GM23248 (cell line): ENCODE measurements around the gene SPEG. TPM values are rescaled to one million over a fixed set of nuclear protein-coding genes. Genes with fewer than 3 reads are reported as not detected.

ENCODE experiments used
- DNase-seq: peaks from one replicate; pipeline ENCODE4 v3.0.0-alpha.2; 2015
- H2AFZ ChIP-seq: fragments of 200-600 bp; sonication (generic); 2 replicates; pipeline ENCODE4 v1.6.1; 2016; ENCODE audit warnings: antibody characterized with exemption
- H3F3A ChIP-seq: fragments of 200-600 bp; sonication (generic); 2 replicates; pipeline ENCODE4 v1.6.1; 2016; ENCODE audit warnings: mild to moderate bottlenecking, antibody characterized with exemption, mixed run types; ENCODE audit not compliant: insufficient read depth
- H3K27ac ChIP-seq: fragments of 200-600 bp; sonication (generic); 2 replicates; pipeline ENCODE4 v1.5.1; 2016; ENCODE audit warnings: mild to moderate bottlenecking
- H3K27me3 ChIP-seq: fragments of 200-600 bp; sonication (generic); replicated peaks from 2 replicates; pipeline ENCODE4 v1.6.1; 2016; ENCODE audit warnings: mild to moderate bottlenecking; ENCODE audit not compliant: insufficient read depth
- H3K36me3 ChIP-seq: fragments of 200-600 bp; sonication (generic); 2 replicates; pipeline ENCODE4 v1.6.1; 2016; ENCODE audit warnings: low read depth, mild to moderate bottlenecking
- H3K4me1 ChIP-seq: fragments of 200-600 bp; sonication (generic); 2 replicates; pipeline ENCODE4 v1.6.1; 2016; ENCODE audit warnings: mild to moderate bottlenecking; ENCODE audit not compliant: insufficient read depth
- H3K4me2 ChIP-seq: fragments of 200-600 bp; sonication (generic); one replicate; pipeline ENCODE4 v1.6.1; 2016; ENCODE audit warnings: mild to moderate bottlenecking; ENCODE audit not compliant: unreplicated experiment
- H3K4me3 ChIP-seq: fragments of 200-600 bp; sonication (generic); 2 replicates; pipeline ENCODE4 v1.5.1; 2016; ENCODE audit warnings: mild to moderate bottlenecking
- H3K79me2 ChIP-seq: fragments of 200-600 bp; sonication (generic); 2 replicates; pipeline ENCODE4 v1.6.1; 2016; ENCODE audit warnings: mild to moderate bottlenecking; ENCODE audit not compliant: insufficient read depth
- H3K9ac ChIP-seq: fragments of 200-600 bp; sonication (generic); 2 replicates; pipeline ENCODE4 v1.6.1; 2016; ENCODE audit warnings: mild to moderate bottlenecking
- H3K9me2 ChIP-seq: fragments of 200-600 bp; sonication (generic); 2 replicates; pipeline ENCODE4 v1.6.1; 2016; ENCODE audit warnings: mixed run types, mild to moderate bottlenecking, moderate library complexity; ENCODE audit not compliant: insufficient read depth
- H3K9me3 ChIP-seq: fragments of 200-600 bp; sonication (generic); one replicate; pipeline ENCODE4 v1.6.1; 2017; ENCODE audit warnings: low read depth
- H4K20me1 ChIP-seq: fragments of 200-600 bp; sonication (generic); 2 replicates; pipeline ENCODE4 v1.6.0; 2016; ENCODE audit not compliant: insufficient read depth
- EZH2 ChIP-seq: fragments of 200-600 bp; sonication (generic); IDR thresholded peaks from 2 replicates; pipeline ENCODE4 v1.6.1; 2018; ENCODE audit warnings: antibody characterized with exemption, mild to moderate bottlenecking; ENCODE audit not compliant: insufficient read depth, poor library complexity, severe bottlenecking
- EZH2phosphoT487 ChIP-seq: fragments of 200-600 bp; sonication (generic); IDR thresholded peaks from 2 replicates; pipeline ENCODE4 v1.6.1; 2018; ENCODE audit warnings: antibody characterized with exemption, moderate library complexity, mild to moderate bottlenecking, low read depth; ENCODE audit not compliant: insufficient read depth
- WGBS, 2 experiments: methylation state at CpG; one replicate each; pipeline ENCODE4 v1.1.6; 2015 to 2017; ENCODE audit warnings: low lambda C conversion rate in 2 of 2, low coverage in 1 of 2; ENCODE audit errors: missing lambda C conversion rate in 2 of 2; 5-methylcytosine and 5-hydroxymethylcytosine counted together
- in situ Hi-C: fragments of 300-500 bp; cut with MboI; formaldehyde crosslinking; loops from 2 replicates; pipeline ENCODE4 v1.15.0; 2020
- polyA plus RNA-seq: library from polyadenylated mRNA; unstranded; fragments of >200 nt; fragmentation: Nextera tagmentation; extraction: Ambion mirVana; gene quantifications from 2 replicates; pipeline ENCODE4 v1.2.1, GENCODE V29; 2016
- total RNA-seq: library from RNA; depleted of rRNA; stranded (reverse); fragments of >200 nt; shearing (Covaris generic); gene quantifications from 2 replicates; pipeline ENCODE4 v1.2.3, GENCODE V29; 2014

Gene SPEG
- total and polyA plus RNA-seq, 2 experiments from 2014 or later: 9.4 to 26.5 TPM

GRCh38 chr2:219486380-219486959 is 51.8 kb downstream of the SPEG start:
- Histone ChIP-seq H3K79me2 (no peaks in the 10 kb centered on the region), H3K27me3 (0 out of 2 replicates have a peak, but pooled peaks cover 6% of the 10 kb centered on the region), H3K9me3 (no peaks in the 10 kb centered on the region), H3K27ac (no peak overlapping the region), H3K4me1 (no peaks in the 10 kb centered on the region), H3K9ac (no peak overlapping the region), H3K4me3 (no peak overlapping the region), H3K9me2 (no peaks in the 10 kb centered on the region), H2AFZ (no peak overlapping the region), H3F3A (no peaks in the 10 kb centered on the region), H3K36me3 (peaks cover 3% of the 10 kb centered on the region; the same call in 1 of the 2 replicates), H3K4me2 (no peak overlapping the region), H4K20me1 (no peaks in the 10 kb centered on the region)
- in situ Hi-C loops: no loop called here
- 91 to 97% methylated on average over 7 to 8 of the region's 8 CpGs for WGBS, 2 experiments
- TF ChIP-seq EZH2: no peak
- no peak for TF ChIP-seq EZH2phosphoT487
- DNase-seq: no peak

GRCh38 chr2:219488149-219488843 is 53.7 kb downstream of the SPEG start:
- H3K4me3 ChIP-seq: no peak overlapping the region
- H3F3A ChIP-seq: no peaks in the 10 kb centered on the region
- no peaks in the 10 kb centered on the region for H3K4me1 ChIP-seq
- in situ Hi-C loops: no loop called here
- no peaks in the 10 kb centered on the region for H4K20me1 ChIP-seq
- H3K27me3 ChIP-seq: 0 out of 2 replicates have a peak, but pooled peaks cover 6% of the 10 kb centered on the region
- TF ChIP-seq EZH2phosphoT487: no peak
- no peak for TF ChIP-seq EZH2
- no peaks in the 10 kb centered on the region for H3K9me3 ChIP-seq
- 81 to 84% methylated on average over 15 to 17 of the region's 17 CpGs for WGBS, 2 experiments
- H2AFZ ChIP-seq: no peak overlapping the region
- no peaks in the 10 kb centered on the region for H3K36me3 ChIP-seq
- no peak for DNase-seq
- H3K27ac ChIP-seq: no peak overlapping the region
- no peaks in the 10 kb centered on the region for H3K79me2 ChIP-seq
- no peaks in the 10 kb centered on the region for H3K9me2 ChIP-seq
- no peak overlapping the region for H3K9ac ChIP-seq
- no peak overlapping the region for H3K4me2 ChIP-seq

- in situ Hi-C loops: no loop called here
Measured at GRCh38 chr2:219488844-219489194, 54.2 kb downstream of the SPEG start.

GRCh38 chr2:219489315-219489714 is 54.7 kb downstream of the SPEG start:
- no peak for DNase-seq
- Histone ChIP-seq H3K27me3 (no peaks in the 10 kb centered on the region), H3K4me2 (no peak overlapping the region), H3K36me3 (no peaks in the 10 kb centered on the region), H3K4me1 (no peaks in the 10 kb centered on the region), H3K9me2 (no peaks in the 10 kb centered on the region), H2AFZ (no peak overlapping the region), H3F3A (no peaks in the 10 kb centered on the region), H3K27ac (no peak overlapping the region), H3K4me3 (no peak overlapping the region), H3K79me2 (no peaks in the 10 kb centered on the region), H3K9me3 (no peaks in the 10 kb centered on the region), H4K20me1 (no peaks in the 10 kb centered on the region), H3K9ac (no peak overlapping the region)
- TF ChIP-seq EZH2phosphoT487 (no peak), EZH2 (no peak)
- in situ Hi-C loops: no loop called here
- 85 to 89% methylated on average over 7 to 9 of the region's 9 CpGs for WGBS, 2 experiments

More at GRCh38 chr2:219488844-219489194, 54.2 kb downstream of the SPEG start:
- TF ChIP-seq EZH2phosphoT487: no peak
- TF ChIP-seq EZH2: no peak
- DNase-seq: no peak
- H3F3A ChIP-seq: no peaks in the 10 kb centered on the region
- no peak overlapping the region for H3K9ac ChIP-seq
- no peak overlapping the region for H2AFZ ChIP-seq
- 0 out of 2 replicates have a peak, but pooled peaks cover 5% of the 10 kb centered on the region for H3K27me3 ChIP-seq
- H3K4me2 ChIP-seq: no peak overlapping the region
- H3K79me2 ChIP-seq: no peaks in the 10 kb centered on the region
- H3K9me3 ChIP-seq: no peaks in the 10 kb centered on the region
- no peaks in the 10 kb centered on the region for H4K20me1 ChIP-seq
- H3K9me2 ChIP-seq: no peaks in the 10 kb centered on the region
- WGBS, 2 experiments: 89 to 98% methylated on average over 6 to 14 of the region's 14 CpGs
- no peak overlapping the region for H3K4me3 ChIP-seq
- no peaks in the 10 kb centered on the region for H3K36me3 ChIP-seq
- no peak overlapping the region for H3K27ac ChIP-seq
- H3K4me1 ChIP-seq: no peaks in the 10 kb centered on the region
